HEK293T (cell line): ENCODE results near the gene FAM120A.

Source experiments
- SP1 ChIP-seq: fragments of 450-650 bp; IDR thresholded peaks from 2 replicates; pipeline ENCODE4 v1.6.1; 2017
- TARDBP ChIP-seq: fragments of 450-650 bp; IDR thresholded peaks from 2 replicates; pipeline ENCODE4 v1.6.1; 2016

DNA sequence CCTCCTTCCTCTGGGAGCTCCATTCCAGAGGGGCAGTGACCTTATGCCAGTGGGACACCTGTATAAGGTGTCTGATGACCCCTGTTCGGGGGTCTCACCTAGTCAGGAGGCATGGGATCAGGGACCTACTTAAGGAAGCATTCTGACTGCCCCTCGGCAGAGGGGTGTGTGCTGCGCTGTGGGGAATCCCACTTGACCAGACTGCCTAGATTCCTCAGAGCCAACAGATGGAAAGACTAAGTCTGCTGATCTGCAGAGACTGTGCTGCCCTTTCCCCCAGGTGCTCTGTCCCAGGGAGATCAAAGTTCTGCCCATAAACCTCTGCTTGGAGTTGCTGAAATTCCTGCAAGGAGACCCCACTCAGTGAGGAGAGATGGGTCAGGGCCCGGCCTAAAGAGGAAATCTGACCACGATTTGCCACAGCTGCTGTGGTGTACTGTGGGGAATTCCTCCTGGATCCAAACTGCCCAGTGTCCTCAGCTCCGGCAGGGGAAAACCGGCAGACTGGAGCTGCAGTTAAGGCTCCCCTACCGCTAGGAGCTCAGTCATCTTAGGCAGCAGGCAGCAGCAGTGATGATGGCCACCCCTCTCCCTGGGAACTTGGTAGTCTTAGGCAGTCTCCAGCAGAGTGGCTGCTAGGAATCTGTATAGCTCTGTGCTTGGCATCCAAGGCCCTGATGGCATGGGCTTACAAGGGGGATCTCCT, 34.8 kb upstream of the FAM120A start:
- TF ChIP-seq TARDBP (no peak), SP1 (no peak)
